Skin of body (tissue), 2 donors: ENCODE data around the gene RXFP3. TPM values are rescaled to one million over a fixed set of nuclear protein-coding genes. Genes with fewer than 3 reads are reported as not detected.
"Not testable (repeated sequence)": the region's sequence is repeated elsewhere in the genome, so short reads cannot be mapped to it uniquely, and the experiment has no call there.

Source experiments
- DNase-seq: peaks from one replicate; lab custom pipeline; 2025; lab: John Stamatoyannopoulos, UW
- total RNA-seq: library from RNA; depleted of rRNA; stranded (reverse); fragments of >200 nt; gene quantifications from one replicate; pipeline ENCODE4 v1.2.3, GENCODE V29; 2014

Gene RXFP3, protein sequence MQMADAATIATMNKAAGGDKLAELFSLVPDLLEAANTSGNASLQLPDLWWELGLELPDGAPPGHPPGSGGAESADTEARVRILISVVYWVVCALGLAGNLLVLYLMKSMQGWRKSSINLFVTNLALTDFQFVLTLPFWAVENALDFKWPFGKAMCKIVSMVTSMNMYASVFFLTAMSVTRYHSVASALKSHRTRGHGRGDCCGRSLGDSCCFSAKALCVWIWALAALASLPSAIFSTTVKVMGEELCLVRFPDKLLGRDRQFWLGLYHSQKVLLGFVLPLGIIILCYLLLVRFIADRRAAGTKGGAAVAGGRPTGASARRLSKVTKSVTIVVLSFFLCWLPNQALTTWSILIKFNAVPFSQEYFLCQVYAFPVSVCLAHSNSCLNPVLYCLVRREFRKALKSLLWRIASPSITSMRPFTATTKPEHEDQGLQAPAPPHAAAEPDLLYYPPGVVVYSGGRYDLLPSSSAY
- total RNA-seq, result not detected

- DNase-seq, result no peak
Measured at GRCh38 chr5:33936381-33937016, at the start of gene RXFP3. Gene RXFP3, plus strand, starts transcription at chr5:33936386. Its CDS starts 355 bp downstream, at chr5:33936741.

DNA sequence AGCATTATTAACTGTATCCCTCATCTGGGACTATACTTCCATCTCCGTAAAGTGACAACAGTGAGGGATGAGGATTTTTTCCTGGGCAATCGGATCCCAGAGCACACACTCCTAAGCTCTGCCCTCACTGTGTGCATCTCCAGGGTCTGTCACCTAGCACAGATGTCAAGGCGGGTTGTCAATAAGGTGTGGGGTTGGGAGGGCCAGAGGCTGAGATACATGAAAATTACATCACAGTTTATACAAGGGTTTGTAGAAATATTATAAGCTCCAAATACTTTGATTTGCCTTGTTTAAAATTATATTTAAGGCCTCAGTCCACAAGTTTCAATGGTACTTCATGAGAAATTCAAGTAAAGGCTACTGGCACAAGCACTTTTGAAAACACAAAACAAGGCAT lies 48.9 kb upstream of the RXFP3 start:
- DNase-seq, result no peak

DNA sequence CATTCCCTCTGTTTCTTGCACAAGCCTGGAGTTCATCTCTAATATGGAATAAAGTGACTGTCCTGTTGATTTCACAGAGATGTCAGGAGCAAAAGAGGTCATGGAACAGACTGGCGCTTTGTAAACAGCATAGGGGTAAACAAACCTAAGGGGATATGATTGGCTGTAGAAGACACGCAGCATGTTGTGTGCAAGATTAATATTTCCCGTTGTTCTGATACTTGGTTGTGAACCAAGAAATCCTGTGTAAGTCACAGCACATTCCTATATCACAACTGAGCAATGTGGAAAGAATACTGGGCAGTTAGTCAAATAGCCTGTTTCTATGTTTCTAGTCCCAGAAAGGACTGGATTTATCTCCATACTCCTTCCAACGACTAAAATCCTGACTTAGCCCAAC lies 47.6 kb upstream of the RXFP3 start:
- peak; percentile 81 for DNase-seq

GRCh38 chr5:33890131-33891032 lies 45.8 kb upstream of the RXFP3 start:
- peak; percentile 52 for DNase-seq

DNA sequence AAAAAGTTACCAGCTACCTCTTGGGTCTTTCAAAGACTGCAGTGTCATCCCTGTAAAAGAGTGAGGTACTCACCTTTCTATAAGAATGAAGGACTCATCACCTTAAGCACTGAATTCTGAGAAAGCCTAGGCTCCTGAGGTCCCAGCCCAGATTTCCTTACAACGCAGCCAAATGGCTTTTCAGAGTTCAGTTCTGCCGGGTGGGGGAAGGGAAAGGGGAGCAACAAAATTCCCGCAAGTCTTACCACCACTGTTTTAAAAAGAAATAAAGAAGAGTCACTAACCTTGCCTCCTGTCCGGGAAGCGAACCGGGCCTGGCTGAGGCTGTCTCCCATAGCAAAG lies 44.8 kb upstream of the RXFP3 start:
- DNase-seq, result no peak

DNA sequence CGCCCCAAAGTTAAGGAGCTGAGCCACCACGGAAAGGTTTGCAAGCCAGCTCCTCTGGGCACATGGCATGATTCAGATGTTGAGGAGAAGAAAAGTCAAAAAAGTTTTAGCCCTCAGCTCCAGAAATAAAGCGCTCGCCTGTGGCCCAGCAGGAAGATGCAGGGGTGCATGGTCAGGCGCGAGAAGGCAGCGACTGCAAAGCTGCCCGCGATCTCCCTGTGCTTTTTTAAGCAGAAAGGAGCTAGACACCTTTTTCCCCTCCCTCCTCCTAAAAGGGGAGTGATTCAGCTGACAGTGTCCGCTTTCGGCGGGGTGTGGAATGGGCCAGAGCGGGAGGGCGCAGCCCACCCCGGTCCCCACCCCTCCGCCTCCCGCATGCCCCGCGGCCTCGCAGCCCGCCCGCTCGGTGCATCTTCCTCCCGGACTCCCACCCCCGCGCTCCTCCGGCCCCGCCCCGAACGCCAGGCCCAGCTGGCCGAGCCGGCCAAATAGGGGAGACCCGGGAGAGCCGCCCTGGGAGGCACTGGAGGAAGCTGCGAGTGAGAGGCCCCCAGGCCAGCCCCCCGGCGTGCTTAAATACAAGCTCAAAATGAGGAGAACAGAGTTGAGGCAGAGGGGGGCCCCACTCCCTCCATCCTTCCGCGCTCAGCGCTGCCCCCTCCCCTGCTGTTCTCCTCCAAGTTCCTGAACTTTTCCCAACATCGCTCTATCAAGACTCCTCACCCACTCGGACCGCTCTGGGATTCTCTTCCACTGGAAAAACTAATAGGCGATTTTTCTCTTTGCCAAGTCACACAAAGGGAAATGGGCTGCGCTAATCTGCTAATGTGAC lies 44.2 kb upstream of the RXFP3 start, which contains the start of gene ADAMTS12:
Gene ADAMTS12 (minus strand): TSS at position 203 of the 832 bp plus-strand sequence. CDS start 134 bp downstream, at position 69.
- peak; percentile 79 for DNase-seq

DNA sequence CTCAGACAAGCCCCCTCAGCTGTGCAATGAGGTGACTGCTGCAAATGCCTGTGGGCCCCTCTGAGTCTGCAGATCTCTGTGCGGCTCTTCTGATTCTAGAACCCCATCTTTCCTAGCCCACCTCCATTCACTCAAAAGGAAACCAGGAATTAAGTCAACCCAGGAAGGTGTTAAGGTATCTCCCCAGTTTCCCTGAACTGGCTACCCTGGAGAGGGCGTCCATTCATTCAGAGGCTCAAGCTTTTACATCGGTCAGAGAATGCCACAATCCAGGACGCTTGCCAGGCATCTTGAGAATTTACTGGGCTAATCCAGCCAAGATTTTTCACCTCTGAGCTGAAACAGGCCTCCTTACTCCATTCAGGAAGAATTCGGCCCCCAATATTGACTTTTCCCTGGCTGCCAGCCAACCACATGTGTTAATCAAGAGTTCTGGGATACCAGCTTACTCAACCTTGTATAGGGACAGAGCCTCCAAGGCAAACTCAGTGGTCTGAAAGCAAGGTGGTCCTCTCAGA lies 43.5 kb upstream of the RXFP3 start:
- DNase-seq, result peak; percentile 27

DNA sequence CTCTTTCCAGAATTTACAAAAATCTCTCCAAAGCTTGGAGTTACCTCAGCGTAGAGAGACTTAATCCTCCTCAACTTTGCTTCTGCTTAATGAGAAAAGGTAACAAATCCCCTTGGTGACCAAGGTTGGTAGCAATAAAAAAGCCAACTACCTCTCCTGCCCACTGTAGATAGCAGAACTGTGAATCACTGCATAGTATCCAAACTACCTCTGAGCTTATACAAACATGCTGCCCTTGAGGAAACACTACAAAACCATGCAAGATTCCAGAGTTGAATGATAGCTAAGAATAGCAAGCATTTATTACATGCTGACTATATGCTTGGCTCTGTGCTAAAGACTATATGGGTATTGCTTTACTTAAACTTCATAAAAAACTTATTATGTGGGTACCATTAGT lies 41.6 kb upstream of the RXFP3 start:
- DNase-seq, result no peak

DNA sequence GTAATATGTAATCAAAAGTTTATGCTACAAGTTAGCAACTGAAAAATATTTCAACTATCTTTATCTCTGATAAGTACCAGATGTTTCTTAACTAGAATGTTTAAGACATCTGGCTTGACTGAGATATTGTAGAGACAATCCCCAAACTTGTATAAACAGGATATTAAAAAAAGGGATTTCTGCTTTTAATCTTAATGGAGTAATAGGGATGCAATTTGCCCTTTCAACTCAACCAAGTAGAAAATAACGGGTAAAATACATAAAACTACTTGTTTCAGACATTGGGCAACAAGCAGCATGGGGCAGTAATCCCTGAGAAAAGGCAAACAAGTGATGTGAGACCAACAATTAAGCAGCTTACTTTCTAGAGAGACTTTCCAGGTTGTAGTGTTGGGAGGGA lies 35.0 kb upstream of the RXFP3 start:
- peak; percentile 45 for DNase-seq

- no peak for DNase-seq
Measured at GRCh38 chr5:33903118-33903517, 33.1 kb upstream of the RXFP3 start.

GRCh38 chr5:33905381-33905780 lies 30.8 kb upstream of the RXFP3 start:
- no peak for DNase-seq

DNA sequence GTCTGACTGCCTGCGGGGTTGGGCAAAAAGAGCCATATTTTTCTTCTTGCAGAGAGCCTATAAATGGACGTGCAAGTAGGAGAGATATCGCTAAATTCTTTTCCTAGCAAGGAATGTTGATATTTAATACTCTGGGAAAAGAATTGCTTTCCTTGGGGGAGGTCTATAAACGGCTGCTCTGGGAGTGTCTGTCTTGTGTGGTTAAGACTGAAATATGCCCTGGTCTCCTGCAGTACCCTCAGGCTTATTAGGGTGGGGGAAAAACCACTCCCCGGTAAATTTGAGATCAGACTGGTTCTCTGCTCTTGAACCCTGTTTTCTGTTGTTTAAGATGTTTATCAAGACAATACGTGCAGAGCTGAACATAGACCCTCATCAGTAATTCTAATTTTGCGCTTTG lies 29.9 kb upstream of the RXFP3 start:
- not testable (repeated sequence) for DNase-seq

DNA sequence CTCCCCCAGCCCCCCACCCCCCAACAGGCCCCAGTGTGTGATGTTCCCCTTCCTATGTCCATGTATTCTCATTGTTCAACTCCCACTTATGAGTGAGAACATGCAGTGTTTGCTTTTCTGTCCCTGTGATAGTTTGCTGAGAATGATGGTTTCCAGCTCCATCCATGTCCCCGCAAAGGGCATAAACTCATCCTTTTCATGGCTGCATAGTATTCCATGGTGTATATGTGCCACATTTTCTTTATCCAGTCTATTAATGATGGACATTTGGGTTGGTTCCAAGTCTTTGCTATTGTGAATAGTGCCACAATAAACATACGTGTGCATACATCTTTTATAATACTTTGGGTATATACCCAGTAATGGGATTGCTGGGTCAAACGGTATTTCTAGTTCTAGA lies 21.3 kb upstream of the RXFP3 start:
- DNase-seq, result not testable (repeated sequence)

- DNase-seq, result no peak
Measured at GRCh38 chr5:33921002-33921401, 15.2 kb upstream of the RXFP3 start.

DNA sequence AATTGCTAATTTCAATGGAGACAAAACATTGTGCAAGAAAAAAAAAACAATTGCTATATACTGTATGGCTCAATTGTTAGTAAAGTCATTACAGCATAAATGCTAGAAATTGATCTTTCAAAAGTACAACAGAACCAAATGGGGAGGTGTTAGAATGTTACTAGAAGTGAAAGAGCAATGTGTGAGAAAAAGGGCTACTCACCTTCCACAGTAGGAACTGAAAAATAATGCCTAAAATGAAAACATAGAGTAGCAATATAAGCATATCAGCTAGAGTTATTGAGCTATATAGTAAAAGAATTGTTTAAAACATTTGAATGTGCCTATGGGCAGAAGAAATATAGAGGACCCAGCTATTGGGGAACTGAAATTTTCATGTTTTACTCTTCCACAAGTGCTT lies 10.9 kb upstream of the RXFP3 start:
- no peak for DNase-seq

DNA sequence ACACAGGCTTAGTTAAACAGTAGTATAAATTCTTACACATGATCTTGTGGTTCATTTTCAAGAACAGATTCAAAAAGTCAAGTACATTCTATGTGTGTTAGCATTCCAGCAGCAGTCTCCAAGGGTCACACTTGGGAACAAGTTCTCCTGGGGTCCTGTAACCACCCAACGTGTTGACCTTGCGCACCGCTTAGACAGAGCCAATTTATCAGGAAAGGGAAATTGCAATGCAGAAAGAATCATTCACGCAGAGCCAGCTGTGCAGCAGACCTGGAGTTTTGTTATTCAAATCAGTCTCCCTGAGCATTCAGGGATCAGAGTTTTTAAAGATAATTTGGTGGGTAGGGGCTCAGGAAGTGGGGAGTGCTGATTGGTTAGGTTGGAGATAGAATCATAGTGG lies 8.5 kb upstream of the RXFP3 start:
- DNase-seq, result no peak

DNA sequence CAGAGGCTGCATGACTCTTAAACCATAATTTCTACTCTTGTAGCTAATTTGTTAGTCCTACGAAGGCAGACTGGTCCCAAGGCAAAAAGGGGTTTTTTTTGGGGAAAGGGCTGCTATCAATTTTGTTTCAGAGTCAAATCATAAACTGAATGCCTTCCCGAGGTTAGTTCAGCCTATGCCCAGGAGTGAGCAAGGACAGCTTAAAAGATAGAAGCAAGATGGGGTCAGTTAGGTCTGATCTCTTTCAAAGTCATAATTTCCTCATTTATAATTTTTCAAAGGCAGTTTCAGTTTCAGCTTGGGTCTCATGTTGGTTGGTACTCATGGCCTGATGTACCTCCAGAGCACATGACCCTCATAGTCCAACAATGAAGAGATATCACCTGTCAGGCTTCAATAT lies 7.9 kb upstream of the RXFP3 start:
- no peak for DNase-seq

- no peak for DNase-seq
Measured at GRCh38 chr5:33929925-33930690, 6.1 kb upstream of the RXFP3 start.

- no peak for DNase-seq
Measured at GRCh38 chr5:33931136-33931535, 5.0 kb upstream of the RXFP3 start.

GRCh38 chr5:33933723-33934169 lies 2.4 kb upstream of the RXFP3 start:
- DNase-seq, result no peak
